Gastroesophageal sphincter (tissue), 4 donors: ENCODE data around the gene NHERF2. TPM values are rescaled to one million over a fixed set of nuclear protein-coding genes. Genes with fewer than 3 reads are reported as not detected.

Experiments
- ATAC-seq: fragments of 150-250 bp; one replicate; pipeline ENCODE4 v1.9.1; 2016; ENCODE audit warnings: mild to moderate bottlenecking, moderate library complexity
- H3K27ac ChIP-seq, 4 donors: fragments of 200-600 bp; sonication (generic) in 3 of 4; 1 replicate in 3 of 4; 2 replicates in 1 of 4; pipeline ENCODE4 v1.5.1; 2016 to 2019
- H3K27me3 ChIP-seq: fragments of 200-600 bp; sonication (generic); one replicate; pipeline ENCODE4 v1.5.1; 2019
- H3K36me3 ChIP-seq, 2 donors: fragments of 200-600 bp; sonication (generic); one replicate each; pipeline ENCODE4 v1.5.1; 2019; ENCODE audit warnings: control low read depth in 1 of 2
- H3K4me1 ChIP-seq, 3 donors: fragments of 200-600 bp; sonication (generic); 1 replicate in 2 of 3; 2 replicates in 1 of 3; pipeline ENCODE4 v1.5.1; 2016 to 2019; ENCODE audit warnings: control low read depth in 2 of 3
- H3K4me3 ChIP-seq, 2 donors: fragments of 200-600 bp; sonication (generic); one replicate each; pipeline ENCODE4 v1.5.1; 2019; ENCODE audit warnings: mild to moderate bottlenecking in 1 of 2, moderate library complexity in 1 of 2
- H3K9me3 ChIP-seq, 3 donors: fragments of 200-600 bp; sonication (generic); one replicate each; pipeline ENCODE4 v1.5.1; 2017 to 2019; ENCODE audit warnings: control low read depth in 2 of 3
- CTCF ChIP-seq, 4 experiments: fragments of 200-600 bp in 2 of 4; fragments of 450-650 bp in 2 of 4; sonication (generic) in 1 of 4; IDR thresholded peaks; one replicate each; pipeline ENCODE4 v1.5.1; 2017 to 2019; ENCODE audit warnings: antibody characterized with exemption in 4 of 4, mild to moderate bottlenecking in 2 of 4, moderate library complexity in 2 of 4
- EP300 ChIP-seq: sonication (generic); formaldehyde crosslinking; IDR thresholded peaks from one replicate; pipeline ENCODE4 v1.6.1; 2017; ENCODE audit warnings: antibody characterized with exemption, mild to moderate bottlenecking
- POLR2A ChIP-seq, 2 donors: fragments of 450-650 bp; IDR thresholded peaks; one replicate each; pipeline ENCODE4 v1.6.1; 2017; ENCODE audit warnings: antibody characterized with exemption in 2 of 2, mild to moderate bottlenecking in 2 of 2, moderate library complexity in 1 of 2
- POLR2AphosphoS5 ChIP-seq: sonication (generic); formaldehyde crosslinking; IDR thresholded peaks from one replicate; pipeline ENCODE4 v1.6.1; 2017; ENCODE audit warnings: antibody characterized with exemption
- WGBS, 2 donors: methylation state at CpG; one replicate each; pipeline ENCODE4 v1.1.5; 2018; ENCODE audit warnings: low coverage in 1 of 2; 5-methylcytosine and 5-hydroxymethylcytosine counted together
- total RNA-seq, 4 donors: library from RNA; depleted of rRNA; stranded (reverse); fragments of >200 nt; gene quantifications; one replicate each; pipeline ENCODE4 v1.1.0, GENCODE V29; 2016

Gene NHERF2
- total RNA-seq, 4 donors from 2014 or later, result 43.8 to 106 (median 63.8) TPM

- H3K27me3 ChIP-seq, result no peaks in the 10 kb centered on the region
- no peaks in the 10 kb centered on the region for H3K9me3 ChIP-seq
- H3K36me3 ChIP-seq, result peaks cover 0 to 26% of the 10 kb centered on the region in 2 donors
- H3K4me1 ChIP-seq, result peaks cover 0 to 92% (median 75%) of the 10 kb centered on the region in 3 donors
- WGBS, 2 donors, result 50 to 76% methylated on average over 1 to 13 of the region's 29 CpGs
- no peak overlapping the region for H3K4me3 ChIP-seq
- no peak for TF ChIP-seq EP300
- TF ChIP-seq POLR2AphosphoS5, result no peak
- TF ChIP-seq CTCF (IDR thresholded peaks at IDR 0.05), result no peak
- TF ChIP-seq POLR2A (IDR thresholded peaks at IDR 0.05), result no peak
- no peak for ATAC-seq
- peak overlapping the region in 3 of 4 donors; percentile 90 to 92 (median 92) for H3K27ac ChIP-seq
Observed at GRCh38 chr16:2037647-2038381, 11.1 kb downstream of the NHERF2 start.

- TF ChIP-seq CTCF (IDR thresholded peaks at IDR 0.05), result no peak
- no peak for ATAC-seq
- Histone ChIP-seq H3K9me3 (no peaks in the 10 kb centered on the region), H3K4me1 (peaks cover 0 to 92% (median 78%) of the 10 kb centered on the region in 3 donors), H3K36me3 (peaks cover 0 to 33% of the 10 kb centered on the region in 2 donors), H3K4me3 (peak overlapping the region in 1 of 2 donors; percentile 30), H3K27ac (peak overlapping the region; percentile 2 to 92 (median 91)), H3K27me3 (no peaks in the 10 kb centered on the region)
- WGBS, 2 donors, result 37 to 71% methylated on average over 4 to 5 of the region's 41 CpGs
Observed at GRCh38 chr16:2038382-2039231, 11.9 kb downstream of the NHERF2 start.

GRCh38 chr16:2039274-2040031 is 12.8 kb downstream of the NHERF2 start:
- H3K4me1 ChIP-seq, result peaks cover 0 to 93% (median 76%) of the 10 kb centered on the region in 3 donors

More at GRCh38 chr16:2039274-2040031, 12.8 kb downstream of the NHERF2 start:
- H3K27ac ChIP-seq, result peak overlapping the region; percentile 2 to 92 (median 91)
- H3K36me3 ChIP-seq, result peaks cover 0 to 41% of the 10 kb centered on the region in 2 donors
- no peak for TF ChIP-seq CTCF (IDR thresholded peaks at IDR 0.05)
- no peak for TF ChIP-seq POLR2A (IDR thresholded peaks at IDR 0.05)
- TF ChIP-seq POLR2AphosphoS5, result peak; percentile 23
- TF ChIP-seq EP300, result no peak
- no peaks in the 10 kb centered on the region for H3K9me3 ChIP-seq
- no peaks in the 10 kb centered on the region for H3K27me3 ChIP-seq
- ATAC-seq, result peak; percentile 65
- 48 to 55% methylated on average over 6 to 7 of the region's 29 CpGs for WGBS, 2 donors
- H3K4me3 ChIP-seq, result peak overlapping the region in 1 of 2 donors; percentile 30
